Duodenal mucosa (tissue), 2 donors: Measurements from ENCODE around the gene SLC24A4.

Source experiments
- H3K27ac ChIP-seq: one replicate; pipeline ENCODE4 v1.7.0; 2013; ENCODE audit warnings: low read depth, low read length
- H3K27me3 ChIP-seq, 2 donors: one replicate each; pipeline ENCODE4 v1.7.0; 2013; ENCODE audit warnings: low read length in 2 of 2, control low read depth in 1 of 2; ENCODE audit not compliant: insufficient read depth in 2 of 2, control insufficient read depth in 1 of 2
- H3K36me3 ChIP-seq, 2 donors: one replicate each; pipeline ENCODE4 v1.7.0; 2013; ENCODE audit warnings: low read length in 2 of 2, control low read depth in 1 of 2; ENCODE audit not compliant: insufficient read depth in 2 of 2, control insufficient read depth in 1 of 2
- H3K4me1 ChIP-seq, 2 donors: one replicate each; pipeline ENCODE4 v1.7.0; 2013; ENCODE audit warnings: low read length in 2 of 2, control low read depth in 1 of 2; ENCODE audit not compliant: insufficient read depth in 2 of 2, control insufficient read depth in 1 of 2
- H3K4me3 ChIP-seq, 2 donors: one replicate each; pipeline ENCODE4 v1.7.0; 2013; ENCODE audit warnings: low read length in 2 of 2, low read depth in 1 of 2
- H3K9ac ChIP-seq, 2 donors: one replicate each; pipeline ENCODE4 v1.7.0; 2013; ENCODE audit warnings: low read length in 2 of 2, low read depth in 1 of 2
- H3K9me3 ChIP-seq, 2 donors: one replicate each; pipeline ENCODE4 v1.7.0; 2013; ENCODE audit warnings: low read length in 2 of 2, control low read depth in 1 of 2; ENCODE audit not compliant: control insufficient read depth in 1 of 2

SLC24A4 gene

GRCh38 chr14:92492258-92492657 is 169.3 kb downstream of the SLC24A4 start:
- Histone ChIP-seq H3K4me1 (no peaks in the 10 kb centered on the region), H3K9me3 (no peaks in the 10 kb centered on the region), H3K36me3 (no peaks in the 10 kb centered on the region), H3K9ac (no peak overlapping the region), H3K27ac (no peak overlapping the region), H3K27me3 (no peaks in the 10 kb centered on the region), H3K4me3 (no peak overlapping the region)

- Histone ChIP-seq H3K4me3 (no peak overlapping the region), H3K9ac (no peak overlapping the region), H3K4me1 (no peaks in the 10 kb centered on the region), H3K27ac (no peak overlapping the region), H3K36me3 (no peaks in the 10 kb centered on the region), H3K9me3 (no peaks in the 10 kb centered on the region), H3K27me3 (no peaks in the 10 kb centered on the region)
These were observed 170.1 kb downstream of the SLC24A4 start for GRCh38 chr14:92493024-92493423.

DNA sequence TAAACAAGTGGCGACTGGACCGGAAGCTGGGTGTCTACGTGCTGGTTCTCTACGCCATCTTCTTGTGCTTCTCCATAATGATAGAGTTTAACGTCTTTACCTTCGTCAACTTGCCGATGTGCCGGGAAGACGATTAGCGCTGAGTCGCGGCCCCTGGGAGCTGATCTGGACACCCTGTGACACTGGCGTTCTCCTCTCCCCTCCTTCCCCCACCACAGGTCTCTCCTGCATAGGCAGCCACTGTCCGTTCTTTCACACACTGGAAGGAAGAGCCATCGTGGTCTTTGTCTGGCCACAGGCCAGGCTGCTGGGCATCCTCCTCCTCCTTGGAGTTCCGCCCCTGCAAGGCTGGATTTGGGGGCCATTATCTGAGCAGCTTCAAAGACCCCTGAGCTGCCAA is 170.5 kb downstream of the SLC24A4 start:
- H3K4me3 ChIP-seq, result no peak overlapping the region
- H3K36me3 ChIP-seq, result no peaks in the 10 kb centered on the region
- H3K4me1 ChIP-seq, result no peaks in the 10 kb centered on the region
- H3K27ac ChIP-seq, result no peak overlapping the region
- no peaks in the 10 kb centered on the region for H3K27me3 ChIP-seq
- H3K9ac ChIP-seq, result no peak overlapping the region
- no peaks in the 10 kb centered on the region for H3K9me3 ChIP-seq

GRCh38 chr14:92494512-92494911 is 171.5 kb downstream of the SLC24A4 start:
- Histone ChIP-seq H3K9ac (no peak overlapping the region), H3K27me3 (no peaks in the 10 kb centered on the region), H3K27ac (no peak overlapping the region), H3K4me3 (no peak overlapping the region), H3K36me3 (no peaks in the 10 kb centered on the region), H3K9me3 (no peaks in the 10 kb centered on the region), H3K4me1 (no peaks in the 10 kb centered on the region)

- Histone ChIP-seq H3K27ac (no peak overlapping the region), H3K36me3 (no peaks in the 10 kb centered on the region), H3K4me3 (no peak overlapping the region), H3K27me3 (no peaks in the 10 kb centered on the region), H3K4me1 (no peaks in the 10 kb centered on the region), H3K9me3 (no peaks in the 10 kb centered on the region), H3K9ac (no peak overlapping the region)
These were observed 172.1 kb downstream of the SLC24A4 start for GRCh38 chr14:92495027-92495426.

DNA sequence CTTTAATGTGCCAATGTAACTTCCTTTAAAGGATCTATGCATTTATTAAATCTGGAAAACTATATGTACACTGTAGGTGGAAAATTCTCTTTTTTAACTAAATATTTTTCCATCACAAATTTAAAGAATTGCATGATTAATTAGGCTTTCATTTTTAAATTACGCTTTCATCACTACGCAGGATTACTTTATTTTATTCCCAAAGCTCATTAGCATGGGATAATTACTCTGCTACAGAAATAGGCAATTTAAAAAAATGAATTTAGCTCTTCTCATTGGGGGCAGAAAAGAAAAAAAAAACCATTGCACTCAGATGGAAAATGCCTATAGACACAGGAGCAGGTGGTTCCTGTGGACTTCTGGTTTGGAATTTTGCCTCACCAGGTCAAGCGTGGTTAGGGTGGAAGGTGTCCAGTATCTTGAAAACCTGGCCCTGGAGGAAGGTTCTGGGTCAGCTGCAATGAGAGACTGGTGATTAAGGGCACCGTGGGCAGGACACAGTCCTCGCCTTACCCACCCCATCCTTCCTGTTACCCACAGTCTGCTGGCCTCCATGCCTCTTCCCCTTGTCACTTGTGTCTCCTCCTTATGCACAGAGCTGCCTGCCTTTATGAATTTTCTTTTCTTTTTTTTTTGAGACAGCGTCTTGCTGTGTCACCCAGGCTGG is 173.4 kb downstream of the SLC24A4 start:
- Histone ChIP-seq H3K9me3 (no peaks in the 10 kb centered on the region), H3K4me1 (no peaks in the 10 kb centered on the region), H3K9ac (no peak overlapping the region), H3K4me3 (no peak overlapping the region), H3K36me3 (no peaks in the 10 kb centered on the region), H3K27me3 (no peaks in the 10 kb centered on the region), H3K27ac (no peak overlapping the region)

- H3K4me3 ChIP-seq, result no peak overlapping the region
- no peaks in the 10 kb centered on the region for H3K9me3 ChIP-seq
- H3K27me3 ChIP-seq, result no peaks in the 10 kb centered on the region
- no peaks in the 10 kb centered on the region for H3K4me1 ChIP-seq
- H3K36me3 ChIP-seq, result no peaks in the 10 kb centered on the region
- H3K27ac ChIP-seq, result no peak overlapping the region
- no peak overlapping the region for H3K9ac ChIP-seq
These were observed 174.4 kb downstream of the SLC24A4 start for GRCh38 chr14:92497391-92497790.

DNA sequence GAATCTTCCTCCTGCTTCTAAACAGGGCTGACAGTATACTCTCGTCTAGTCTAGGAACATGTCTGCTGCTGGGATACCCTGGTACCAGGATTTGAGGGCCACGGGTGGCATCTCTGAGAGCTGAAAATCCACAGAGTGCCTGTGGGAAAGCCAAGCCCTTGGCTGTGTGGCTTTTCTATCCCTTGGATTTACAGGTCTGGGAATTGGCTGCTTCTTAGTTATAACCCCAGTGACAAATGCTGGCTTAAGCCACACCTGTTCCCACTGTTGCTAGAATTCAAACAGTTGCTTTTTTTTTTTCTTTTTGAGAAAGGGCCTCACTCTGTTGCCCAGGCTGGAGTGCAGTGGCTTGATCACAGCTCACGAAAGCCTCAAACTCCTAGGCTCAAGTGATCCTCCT is 176.3 kb downstream of the SLC24A4 start:
- Histone ChIP-seq H3K4me1 (no peaks in the 10 kb centered on the region), H3K27ac (no peak overlapping the region), H3K9ac (no peak overlapping the region), H3K27me3 (no peaks in the 10 kb centered on the region), H3K9me3 (no peaks in the 10 kb centered on the region), H3K4me3 (no peak overlapping the region), H3K36me3 (no peaks in the 10 kb centered on the region)

GRCh38 chr14:92500491-92500941 is 177.6 kb downstream of the SLC24A4 start:
- no peaks in the 10 kb centered on the region for H3K9me3 ChIP-seq
- H3K27me3 ChIP-seq, result no peaks in the 10 kb centered on the region
- H3K4me1 ChIP-seq, result no peaks in the 10 kb centered on the region
- H3K36me3 ChIP-seq, result no peaks in the 10 kb centered on the region
- no peak overlapping the region for H3K4me3 ChIP-seq
- H3K27ac ChIP-seq, result no peak overlapping the region
- no peak overlapping the region for H3K9ac ChIP-seq

GRCh38 chr14:92501891-92502351 is 179.0 kb downstream of the SLC24A4 start:
- Histone ChIP-seq H3K27me3 (no peaks in the 10 kb centered on the region), H3K4me3 (no peak overlapping the region), H3K9ac (no peak overlapping the region), H3K36me3 (no peaks in the 10 kb centered on the region), H3K27ac (no peak overlapping the region), H3K4me1 (peaks cover under 1 to 5% of the 10 kb centered on the region in 2 donors), H3K9me3 (no peaks in the 10 kb centered on the region)
